ENCODE results near the gene RBCK1.
"Not testable (repeated sequence)": the region's sequence is repeated elsewhere in the genome, so short reads cannot be mapped to it uniquely, and the experiment has no call there.

The RBCK1 gene

DNA sequence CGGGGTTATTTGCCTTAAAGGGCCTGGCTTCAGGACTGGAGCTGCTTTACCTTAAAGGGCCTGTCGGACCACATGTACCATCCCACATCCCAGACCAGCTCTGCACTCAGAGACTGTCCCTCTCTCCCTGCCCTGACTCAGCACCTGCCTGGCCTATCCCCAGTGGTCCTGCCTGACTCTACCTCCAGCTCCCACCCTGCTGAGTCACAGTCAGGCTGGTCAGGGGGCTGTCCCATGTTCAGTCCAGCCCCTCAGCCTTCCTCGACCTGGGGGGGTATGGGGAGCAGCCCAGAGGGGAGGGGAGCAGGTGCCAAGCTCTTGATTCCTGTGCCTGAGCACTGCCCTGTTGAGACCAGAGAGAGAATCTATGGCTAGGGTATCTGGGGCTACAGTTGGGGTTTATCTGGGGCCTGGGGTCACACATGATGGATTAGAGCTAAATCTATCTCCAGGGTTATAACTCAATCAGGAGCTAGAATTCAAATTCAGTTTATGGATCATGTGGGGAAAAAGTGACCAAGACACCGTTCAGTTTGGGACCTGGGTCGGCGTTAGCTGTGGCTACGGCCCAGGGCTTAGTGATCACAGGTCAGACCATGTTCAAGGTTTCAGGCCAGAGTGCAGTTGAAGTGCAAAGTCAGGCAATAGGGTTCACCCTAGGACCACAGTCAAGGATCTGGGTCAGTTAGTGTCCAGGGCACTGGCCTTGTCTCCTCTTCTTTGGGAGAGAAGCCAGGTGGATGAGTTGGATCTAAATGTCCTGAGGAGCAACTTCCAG lies 36.9 kb upstream of the RBCK1 start:
- no peak for ATAC-seq (replicated peaks)
- no peak for DNase-seq
- peaks cover 7 to 8% of the 10 kb centered on the region in 2 donors for H3K27me3 Mint-ChIP-seq
- no peaks in the 10 kb centered on the region for H3K9me3 Mint-ChIP-seq
- H3K36me3 Mint-ChIP-seq: no peaks in the 10 kb centered on the region
- H3K4me1 Mint-ChIP-seq: peaks cover 13 to 20% of the 10 kb centered on the region in 2 donors
- no peak overlapping the region for H3K27ac Mint-ChIP-seq
- H3K4me3 Mint-ChIP-seq: no peak overlapping the region

DNA sequence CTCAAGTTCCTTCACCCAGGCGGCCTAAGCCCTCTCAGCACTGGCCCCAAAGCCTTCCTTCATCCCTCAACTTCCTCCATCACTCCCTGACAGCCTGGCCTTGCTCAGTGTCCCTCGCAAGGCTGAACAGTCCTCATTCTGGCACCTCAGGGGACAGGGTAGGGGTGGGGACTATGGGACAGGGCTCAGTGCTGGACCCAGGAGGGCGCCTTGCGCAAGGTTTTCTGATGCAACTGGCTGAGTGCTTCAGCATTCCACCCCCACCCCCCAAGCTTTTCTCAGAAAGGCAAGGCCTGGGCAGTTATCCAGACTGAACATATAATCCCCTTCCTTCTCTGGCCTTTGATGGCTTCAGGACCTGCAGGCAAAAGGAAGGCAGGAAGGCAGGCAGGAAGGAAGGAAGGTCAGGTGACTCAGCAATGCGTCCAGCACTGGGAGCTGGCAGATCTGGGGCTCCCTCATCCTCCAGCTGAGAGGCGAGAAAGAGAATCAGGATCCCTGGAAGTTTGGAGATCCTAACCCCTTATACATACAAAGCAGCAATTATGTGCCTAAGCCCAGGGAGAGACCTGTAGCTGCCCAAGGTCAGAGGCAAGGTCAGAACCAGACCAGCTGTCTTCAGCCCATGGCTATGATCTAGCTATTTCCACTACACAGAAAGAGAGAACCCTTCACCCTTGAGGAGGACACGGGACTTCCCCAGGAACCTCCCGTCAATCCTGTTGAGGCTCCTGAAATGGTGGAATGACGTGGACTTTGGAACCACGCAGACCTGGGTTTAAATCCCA lies 36.1 kb upstream of the RBCK1 start:
- H3K36me3 Mint-ChIP-seq: no peaks in the 10 kb centered on the region
- H3K27ac Mint-ChIP-seq: no peak overlapping the region
- no peak overlapping the region for H3K4me3 Mint-ChIP-seq
- DNase-seq (no peak), ATAC-seq (replicated peaks) (peak in 1 of 2 donors; percentile 37)
- H3K27me3 Mint-ChIP-seq: peaks cover 7 to 8% of the 10 kb centered on the region in 2 donors
- H3K9me3 Mint-ChIP-seq: no peaks in the 10 kb centered on the region
- peaks cover 13 to 20% of the 10 kb centered on the region in 2 donors for H3K4me1 Mint-ChIP-seq

DNA sequence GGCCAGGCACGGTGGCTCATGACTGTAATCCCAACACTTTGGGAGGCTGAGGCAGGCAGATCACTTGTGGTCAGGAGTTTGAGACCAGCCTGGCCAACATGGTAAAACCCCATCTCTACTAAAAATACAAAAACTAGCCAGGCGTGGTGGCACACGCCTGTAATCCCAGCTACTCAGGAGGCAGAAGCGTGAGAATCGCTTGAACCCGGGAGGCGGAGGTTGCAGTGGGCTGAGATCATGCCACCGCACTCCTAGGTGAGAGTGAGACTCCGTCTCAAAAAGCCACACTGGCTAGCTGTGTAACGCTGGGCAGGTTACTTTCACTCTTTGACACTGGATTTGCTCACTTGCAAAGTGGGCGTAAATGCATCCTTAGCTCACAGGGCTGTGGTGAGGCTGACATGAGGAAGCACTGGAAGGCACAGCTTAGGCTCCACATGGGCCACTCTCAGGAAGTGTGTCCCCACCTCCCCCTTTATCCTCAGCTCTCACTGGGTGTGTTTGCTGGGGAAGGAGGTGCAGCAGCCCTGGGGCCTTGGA lies 35.5 kb upstream of the RBCK1 start:
- H3K9me3 Mint-ChIP-seq, H3K4me3 Mint-ChIP-seq, H3K27ac Mint-ChIP-seq, H3K27me3 Mint-ChIP-seq, H3K36me3 Mint-ChIP-seq, DNase-seq: not testable (repeated sequence)
- ATAC-seq (replicated peaks): peak; percentile 33 to 66
- peaks cover 13 to 20% of the 10 kb centered on the region in 2 donors for H3K4me1 Mint-ChIP-seq

DNA sequence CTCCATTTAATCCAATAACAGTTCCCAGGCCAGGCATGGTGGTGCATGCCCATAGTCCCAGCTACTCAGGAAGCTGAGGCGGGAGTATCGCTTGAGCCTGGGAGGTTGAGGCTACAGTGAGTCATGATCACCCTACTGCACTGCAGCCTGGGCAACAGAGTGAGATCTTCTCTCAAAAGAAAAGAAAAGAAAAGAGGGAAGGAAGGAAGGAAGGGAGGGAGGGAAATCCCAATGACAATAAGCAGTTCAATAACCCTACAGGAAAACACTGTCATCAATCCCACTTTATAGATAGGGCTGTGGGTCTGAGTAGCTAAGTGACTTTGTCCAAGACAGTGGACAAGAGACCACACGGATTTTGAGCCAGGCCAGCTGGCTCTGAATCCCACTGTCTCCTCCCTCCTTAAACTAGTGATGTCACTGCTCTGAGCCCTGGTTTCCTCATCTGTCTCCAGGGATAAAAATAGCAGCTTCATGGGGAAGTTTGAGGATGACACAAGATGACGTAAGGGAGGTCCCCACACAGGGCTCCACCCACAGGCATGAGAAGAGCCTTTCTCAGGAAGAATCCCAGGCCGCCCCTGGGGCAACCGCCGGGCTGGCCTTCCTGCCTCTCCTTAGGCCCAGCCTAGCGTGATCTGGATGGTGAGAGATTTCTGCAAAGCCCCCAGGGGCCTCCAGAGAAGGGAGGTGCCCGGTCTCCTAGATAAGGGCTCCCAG lies 34.8 kb upstream of the RBCK1 start:
- Mint-ChIP-seq H3K9me3 (no peaks in the 10 kb centered on the region), H3K27ac (no peak overlapping the region), H3K4me3 (no peak overlapping the region), H3K36me3 (no peaks in the 10 kb centered on the region), H3K4me1 (peaks cover 13 to 20% of the 10 kb centered on the region in 2 donors), H3K27me3 (peaks cover 6 to 8% of the 10 kb centered on the region in 2 donors)
- no peak for DNase-seq
- ATAC-seq (replicated peaks): peak in 1 of 2 donors; percentile 35

DNA sequence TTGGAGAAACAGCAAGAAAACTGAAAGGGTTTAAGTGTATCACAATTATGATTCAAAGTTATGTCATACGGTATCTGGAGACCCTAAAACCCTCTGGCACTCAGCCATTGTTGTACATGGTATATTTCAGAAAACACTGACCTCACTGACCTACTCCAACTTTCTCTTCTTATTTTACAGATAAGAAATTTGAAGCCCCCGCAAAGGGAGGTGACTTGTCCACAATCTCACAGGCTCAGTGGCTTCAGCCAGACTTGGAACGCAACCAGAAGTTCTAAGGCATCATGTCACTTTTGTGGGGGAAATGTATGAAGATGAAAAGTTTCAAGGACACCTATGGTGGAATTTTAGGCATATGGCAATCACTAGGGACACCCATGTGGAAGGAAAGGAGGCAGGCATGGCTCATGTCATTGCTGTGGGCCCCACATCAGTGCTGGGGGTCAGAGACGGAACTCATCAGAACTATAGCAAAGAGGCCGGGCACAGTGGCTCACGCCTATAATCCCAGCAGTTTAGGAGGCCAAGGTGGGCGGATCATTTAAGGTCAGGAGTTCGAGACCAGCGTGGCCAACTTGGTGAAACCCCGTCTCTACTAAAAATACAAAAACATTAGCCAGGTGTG lies 32.7 kb upstream of the RBCK1 start:
- DNase-seq (no peak), ATAC-seq (replicated peaks) (no peak)
- H3K9me3 Mint-ChIP-seq: no peaks in the 10 kb centered on the region
- no peaks in the 10 kb centered on the region for H3K36me3 Mint-ChIP-seq
- no peak overlapping the region for H3K27ac Mint-ChIP-seq
- no peaks in the 10 kb centered on the region for H3K27me3 Mint-ChIP-seq
- peaks cover 13 to 20% of the 10 kb centered on the region in 2 donors for H3K4me1 Mint-ChIP-seq
- no peak overlapping the region for H3K4me3 Mint-ChIP-seq

DNA sequence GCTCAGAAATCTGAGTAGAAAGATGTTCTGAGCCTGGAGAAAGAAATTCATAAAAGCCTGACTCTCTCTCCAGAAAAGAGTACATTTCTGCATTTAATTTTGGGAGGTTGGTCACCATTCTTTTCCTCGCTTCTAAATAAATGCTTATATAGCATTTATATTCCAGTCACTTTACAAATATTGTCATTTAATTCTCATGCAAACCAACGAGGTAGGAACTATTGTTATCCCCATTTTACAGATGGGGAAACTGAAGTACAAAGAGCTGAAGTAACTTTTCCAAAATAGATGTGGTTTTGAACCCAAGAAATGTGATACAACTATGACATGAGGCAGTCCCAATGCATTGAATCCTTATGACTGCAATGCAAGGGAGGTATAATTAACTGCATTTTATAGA lies 32.0 kb upstream of the RBCK1 start:
- Mint-ChIP-seq H3K27me3 (no peaks in the 10 kb centered on the region), H3K27ac (no peak overlapping the region), H3K36me3 (no peaks in the 10 kb centered on the region), H3K4me3 (no peak overlapping the region), H3K9me3 (no peaks in the 10 kb centered on the region), H3K4me1 (peaks cover 13 to 20% of the 10 kb centered on the region in 2 donors)
- ATAC-seq (replicated peaks) (no peak), DNase-seq (no peak)

DNA sequence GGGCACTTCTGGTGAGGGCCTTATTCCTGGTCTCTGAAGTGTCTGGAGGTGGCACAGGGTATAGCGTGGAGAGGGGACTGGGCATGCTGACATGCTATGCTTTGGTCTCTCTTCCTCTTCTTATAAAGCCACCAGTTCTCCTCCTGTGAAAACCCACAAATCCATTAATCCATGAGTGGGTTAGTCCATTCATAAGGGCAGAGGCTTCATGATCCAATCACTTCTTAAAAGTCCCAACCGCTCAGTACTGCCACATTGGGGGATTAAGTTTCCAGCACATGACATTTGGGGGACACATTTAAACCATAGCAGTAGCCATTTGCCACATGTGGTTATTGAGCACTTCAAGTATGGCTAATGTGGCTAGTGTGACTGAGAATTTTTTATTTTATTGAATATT lies 31.3 kb upstream of the RBCK1 start:
- Mint-ChIP-seq H3K4me3 (no peak overlapping the region), H3K9me3 (no peaks in the 10 kb centered on the region), H3K36me3 (no peaks in the 10 kb centered on the region), H3K4me1 (peaks cover 13 to 19% of the 10 kb centered on the region in 2 donors), H3K27ac (no peak overlapping the region), H3K27me3 (no peaks in the 10 kb centered on the region)
- DNase-seq (no peak), ATAC-seq (replicated peaks) (no peak)

DNA sequence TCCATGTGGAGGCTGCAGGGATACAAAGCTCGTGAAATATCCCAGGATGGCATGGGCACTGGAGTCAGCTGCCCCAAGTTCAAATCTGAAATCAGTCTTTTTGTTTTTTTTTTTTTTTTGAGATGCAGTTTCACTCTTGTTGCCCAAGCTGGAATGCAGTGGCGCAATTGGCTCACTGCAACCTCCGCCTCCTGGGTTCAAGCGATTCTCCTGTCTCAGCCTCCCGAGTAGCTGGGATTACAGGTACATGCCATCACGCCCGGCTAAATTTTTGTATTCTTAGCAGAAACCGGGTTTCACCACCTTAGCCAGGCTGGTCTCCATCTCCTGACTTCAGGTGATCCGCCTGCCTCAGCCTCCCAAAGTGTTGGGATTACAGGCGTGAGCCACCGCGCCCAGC lies 30.5 kb upstream of the RBCK1 start:
- not testable (repeated sequence) for H3K27ac Mint-ChIP-seq; H3K27me3 Mint-ChIP-seq; DNase-seq; H3K4me3 Mint-ChIP-seq; ATAC-seq (replicated peaks); H3K36me3 Mint-ChIP-seq; H3K9me3 Mint-ChIP-seq
- H3K4me1 Mint-ChIP-seq: peaks cover 10 to 15% of the 10 kb centered on the region in 2 donors

DNA sequence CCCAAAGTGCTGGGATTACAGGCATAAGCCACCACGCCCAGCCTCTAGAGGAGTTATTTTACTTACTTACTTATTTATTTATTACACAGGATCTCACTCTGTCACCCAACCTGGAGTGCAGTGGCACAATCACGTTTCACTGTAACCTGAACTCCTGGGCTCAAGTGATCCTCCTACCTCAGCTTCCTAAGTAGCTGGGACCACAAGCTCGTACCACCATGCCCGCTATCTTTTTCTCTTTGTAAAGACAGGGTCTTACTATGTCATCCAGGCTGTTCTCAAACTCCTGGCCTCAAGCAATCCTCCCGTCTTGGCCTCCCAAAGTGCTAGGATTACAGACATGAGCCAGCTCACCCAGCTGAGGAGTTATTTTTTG lies 29.1 kb upstream of the RBCK1 start:
- H3K4me3 Mint-ChIP-seq: no peak overlapping the region

DNA sequence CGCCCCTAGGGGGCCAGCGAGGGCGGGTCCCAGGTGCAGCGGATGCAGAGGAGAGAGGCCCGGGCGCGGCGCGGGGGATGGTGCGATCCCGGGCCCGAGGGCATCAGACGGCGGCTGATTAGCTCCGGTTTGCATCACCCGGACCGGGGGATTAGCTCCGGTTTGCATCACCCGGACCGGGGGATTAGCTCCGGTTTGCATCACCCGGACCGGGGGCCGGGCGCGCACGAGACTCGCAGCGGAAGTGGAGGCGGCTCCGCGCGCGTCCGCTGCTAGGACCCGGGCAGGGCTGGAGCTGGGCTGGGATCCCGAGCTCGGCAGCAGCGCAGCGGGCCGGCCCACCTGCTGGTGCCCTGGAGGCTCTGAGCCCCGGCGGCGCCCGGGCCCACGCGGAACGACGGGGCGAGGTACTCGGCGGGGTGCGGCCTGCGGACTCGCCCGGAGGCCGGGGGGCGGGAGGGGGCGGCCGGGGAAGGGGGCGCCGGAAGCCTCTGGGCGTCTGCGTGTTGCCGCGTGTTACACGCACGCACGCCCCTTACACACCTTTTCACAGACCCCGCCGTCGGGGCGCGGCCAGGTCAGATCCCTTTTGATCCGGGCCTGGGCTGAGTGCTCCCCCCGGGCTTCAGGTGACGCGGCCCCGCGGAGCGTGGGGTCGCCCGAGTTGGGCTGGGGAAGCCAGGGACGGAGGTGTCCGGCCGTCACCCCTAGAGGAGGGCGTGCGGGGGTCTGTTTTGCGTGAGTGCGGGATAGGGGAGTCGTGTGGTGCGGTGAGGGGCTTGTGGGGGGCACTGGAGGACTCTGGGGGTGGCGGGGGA lies 27.1 kb upstream of the RBCK1 start:
- DNase-seq (peak; percentile 62), ATAC-seq (replicated peaks) (peak; percentile 70)
- Mint-ChIP-seq H3K27ac (peak overlapping the region; percentile 84), H3K36me3 (peaks cover 3 to 5% of the 10 kb centered on the region in 2 donors), H3K9me3 (no peaks in the 10 kb centered on the region), H3K27me3 (no peaks in the 10 kb centered on the region), H3K4me3 (peak overlapping the region; percentile 88 to 93), H3K4me1 (peaks cover 14 to 19% of the 10 kb centered on the region in 2 donors)

More for the DNA sequence above, 29.1 kb upstream of the RBCK1 start:
- Mint-ChIP-seq H3K4me1 (peaks cover 9 to 14% of the 10 kb centered on the region in 2 donors), H3K27me3 (no peaks in the 10 kb centered on the region), H3K36me3 (no peaks in the 10 kb centered on the region), H3K9me3 (no peaks in the 10 kb centered on the region), H3K27ac (no peak overlapping the region)
- ATAC-seq (replicated peaks) (no peak), DNase-seq (no peak)

DNA sequence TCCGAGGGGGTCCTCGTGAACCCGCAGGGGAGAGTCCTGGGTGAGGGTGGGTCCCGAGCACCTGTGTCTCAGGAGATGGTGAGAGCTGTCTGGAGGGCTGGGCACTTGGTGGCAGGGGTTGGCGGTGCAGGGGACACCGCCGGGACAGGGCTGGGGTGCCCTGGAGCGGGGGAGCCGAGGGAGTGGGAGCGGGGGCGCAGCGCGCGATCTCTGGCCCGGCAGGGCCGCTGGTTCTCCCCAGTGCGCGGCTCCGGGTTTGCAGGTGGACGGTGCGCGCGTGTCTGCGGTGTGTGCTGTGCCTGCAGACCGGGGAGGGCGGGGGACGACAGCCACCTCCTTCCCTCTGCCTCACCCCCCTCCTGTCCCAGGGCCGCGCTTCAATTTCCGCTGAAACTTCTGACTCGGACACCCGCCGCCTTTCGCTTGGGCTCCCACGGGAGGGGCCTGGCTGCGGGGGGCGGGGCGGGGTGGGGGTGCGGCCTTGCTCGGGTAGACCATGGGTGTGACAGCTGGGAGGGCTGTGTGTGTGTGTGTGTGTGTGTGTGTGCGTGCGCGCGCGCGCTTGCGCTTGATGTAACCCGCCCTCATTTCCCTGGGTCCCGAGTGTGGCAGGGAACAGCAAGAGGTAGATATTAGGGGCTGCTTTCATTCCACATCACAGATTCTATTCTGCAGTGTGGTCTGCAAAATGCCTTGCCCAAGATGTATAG lies 26.4 kb upstream of the RBCK1 start:
- H3K4me1 Mint-ChIP-seq: peaks cover 14 to 19% of the 10 kb centered on the region in 2 donors
- H3K36me3 Mint-ChIP-seq: peaks cover 3 to 5% of the 10 kb centered on the region in 2 donors
- H3K9me3 Mint-ChIP-seq: no peaks in the 10 kb centered on the region
- H3K27ac Mint-ChIP-seq: peak overlapping the region; percentile 81
- no peaks in the 10 kb centered on the region for H3K27me3 Mint-ChIP-seq
- peak; percentile 72 to 74 for ATAC-seq (replicated peaks)
- H3K4me3 Mint-ChIP-seq: peak overlapping the region; percentile 85 to 93
- peak; percentile 73 for DNase-seq

DNA sequence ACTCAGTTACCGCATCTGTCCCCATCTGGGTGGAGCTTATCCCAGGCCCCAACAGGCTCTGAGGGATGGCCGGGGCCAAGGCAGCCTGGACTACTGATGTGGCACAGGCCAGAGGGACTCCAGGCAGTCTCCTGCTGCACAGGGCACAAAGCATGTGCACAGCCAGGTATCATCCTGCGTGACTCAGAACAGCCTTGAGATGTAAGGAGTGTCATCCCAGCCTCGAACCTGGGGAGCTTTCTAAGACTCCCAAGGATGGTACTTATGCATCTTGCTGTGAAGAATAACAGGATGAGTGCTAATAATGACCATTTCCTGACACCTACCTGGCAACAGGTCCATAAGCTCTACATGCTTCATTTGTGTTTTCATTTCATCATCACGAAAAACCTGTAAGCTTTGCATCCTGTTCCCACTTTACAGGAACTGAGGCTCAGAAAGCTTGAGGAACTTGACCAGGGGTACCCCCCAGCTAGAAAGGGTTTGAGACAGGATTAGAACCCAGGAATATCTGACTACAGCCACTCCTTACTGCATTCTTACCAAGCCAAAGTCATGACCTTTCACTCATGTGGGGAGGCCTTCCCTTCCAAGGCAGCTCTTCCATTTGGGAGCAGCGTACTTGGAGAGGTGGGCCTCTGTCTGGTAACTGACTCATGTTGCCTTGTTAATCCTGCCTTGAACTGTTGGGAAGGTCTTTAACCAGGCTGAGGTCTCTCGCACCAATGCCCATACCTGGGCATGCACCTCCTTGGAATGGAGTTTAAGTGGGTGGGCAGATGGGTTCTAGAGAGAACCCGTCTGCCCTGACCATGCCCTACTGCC lies 25.6 kb upstream of the RBCK1 start:
- H3K27me3 Mint-ChIP-seq: no peaks in the 10 kb centered on the region
- ATAC-seq (replicated peaks): peak in 1 of 2 donors; percentile 1
- H3K4me3 Mint-ChIP-seq: peak overlapping the region; percentile 85 to 93

More for the DNA sequence above, 25.6 kb upstream of the RBCK1 start:
- no peak for DNase-seq
- Mint-ChIP-seq H3K4me1 (peaks cover 14 to 19% of the 10 kb centered on the region in 2 donors), H3K27ac (peak overlapping the region; percentile 37), H3K9me3 (no peaks in the 10 kb centered on the region), H3K36me3 (peaks cover 5% of the 10 kb centered on the region in 2 donors)
